T-helper 2 cell treated with Interferon-gamma antibody and Interleukin-4, amounts not matched to agents 5 μg/mL and 100 μg/mL, for 36 hours (primary cell): Measurements from ENCODE around the gene MCM10.

Source experiments
- DNase-seq: peaks from one replicate; pipeline ENCODE4 v3.0.0; 2021; ENCODE audit warnings: low spot score
- H3K27ac Mint-ChIP-seq: one replicate; pipeline ENCODE4 v1.8.0; 2021; ENCODE audit warnings: mild to moderate bottlenecking, mixed read lengths
- H3K27me3 Mint-ChIP-seq: one replicate; pipeline ENCODE4 v1.8.0; 2021; ENCODE audit warnings: low read depth, mixed read lengths
- H3K36me3 Mint-ChIP-seq: one replicate; pipeline ENCODE4 v1.8.0; 2021; ENCODE audit warnings: low read depth, mixed read lengths
- H3K4me1 Mint-ChIP-seq: one replicate; pipeline ENCODE4 v1.8.0; 2021; ENCODE audit warnings: low read depth, mixed read lengths
- H3K4me3 Mint-ChIP-seq: one replicate; pipeline ENCODE4 v1.8.0; 2022; ENCODE audit warnings: mild to moderate bottlenecking, moderate library complexity, mixed read lengths
- H3K9me3 Mint-ChIP-seq: one replicate; pipeline ENCODE4 v1.8.0; 2021; ENCODE audit warnings: mixed read lengths

Gene MCM10

GRCh38 chr10:13160934-13161856 is at the start of gene MCM10:
Gene MCM10, plus strand, starts transcription at chr10:13161558. Its CDS starts 2,645 bp downstream, at chr10:13164203.
- H3K4me1 Mint-ChIP-seq: peaks cover 32% of the 10 kb centered on the region
- H3K4me3 Mint-ChIP-seq: peak within 1 kb of the TSS; percentile 85
- H3K27me3 Mint-ChIP-seq: no peaks in the 10 kb centered on the region
- no peaks in the 10 kb centered on the region for H3K9me3 Mint-ChIP-seq
- H3K27ac Mint-ChIP-seq: peak within 1 kb of the TSS; percentile 77
- DNase-seq: peak; percentile 98
- H3K36me3 Mint-ChIP-seq: peaks cover 29% of the 10 kb centered on the region

- H3K9me3 Mint-ChIP-seq: no peaks in the 10 kb centered on the region
- no peaks in the 10 kb centered on the region for H3K27me3 Mint-ChIP-seq
- H3K4me3 Mint-ChIP-seq: no peak overlapping the region
- DNase-seq: no peak
- peaks cover 67% of the 10 kb centered on the region for H3K36me3 Mint-ChIP-seq
- H3K27ac Mint-ChIP-seq: no peak overlapping the region
- H3K4me1 Mint-ChIP-seq: peaks cover 32% of the 10 kb centered on the region
Observed at GRCh38 chr10:13113544-13113943, 47.8 kb upstream of the MCM10 start.

DNA sequence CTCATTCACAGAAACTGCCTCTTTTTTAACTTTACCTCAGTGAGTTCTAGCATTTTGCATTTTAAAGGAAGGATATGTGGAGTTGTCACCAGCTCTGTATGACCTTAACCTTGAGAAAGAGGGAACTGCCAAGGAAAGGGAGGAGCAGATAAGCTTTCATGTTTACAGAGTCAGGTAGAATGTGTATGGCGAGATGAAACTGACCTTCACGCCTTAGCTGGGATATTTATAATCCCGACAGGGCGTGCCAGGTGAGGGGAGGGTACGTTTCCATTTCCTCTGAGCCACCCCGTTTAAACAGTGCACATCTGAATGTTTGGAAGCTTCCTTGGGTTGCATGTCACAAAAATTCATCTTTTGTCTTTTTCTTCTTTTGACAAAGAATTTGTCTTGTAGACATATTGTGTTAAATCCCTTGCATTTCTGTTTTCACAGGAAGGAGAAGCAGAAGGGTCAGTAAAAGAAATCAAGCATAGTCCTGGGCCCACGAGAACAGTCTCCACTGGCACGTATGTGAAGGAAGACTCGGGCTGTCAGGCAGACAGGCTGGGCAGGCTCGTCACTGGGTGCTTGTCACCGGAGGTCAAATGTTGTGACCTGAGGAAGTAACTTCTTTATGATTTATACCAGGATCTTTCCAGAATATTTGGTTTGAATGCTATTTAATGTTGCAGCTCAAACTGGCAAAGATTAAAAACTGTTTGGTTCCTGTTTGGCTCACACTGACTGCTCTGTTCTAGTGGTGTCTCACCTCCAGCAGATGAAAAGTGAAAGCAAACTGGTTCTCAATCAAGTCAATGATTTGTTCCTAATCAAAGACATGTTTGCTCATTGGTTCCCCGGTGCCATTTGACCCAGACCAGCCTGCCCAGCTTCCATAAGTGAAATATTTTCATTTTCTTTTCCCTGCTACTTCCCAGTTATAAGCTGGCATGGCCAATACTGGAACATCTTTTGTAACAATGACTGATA is 45.2 kb upstream of the MCM10 start:
- Mint-ChIP-seq H3K9me3 (no peaks in the 10 kb centered on the region), H3K36me3 (peaks cover 65% of the 10 kb centered on the region), H3K27ac (peak overlapping the region; percentile 75), H3K4me1 (peaks cover 23% of the 10 kb centered on the region), H3K4me3 (peak overlapping the region; percentile 47), H3K27me3 (no peaks in the 10 kb centered on the region)
- DNase-seq: no peak

DNA sequence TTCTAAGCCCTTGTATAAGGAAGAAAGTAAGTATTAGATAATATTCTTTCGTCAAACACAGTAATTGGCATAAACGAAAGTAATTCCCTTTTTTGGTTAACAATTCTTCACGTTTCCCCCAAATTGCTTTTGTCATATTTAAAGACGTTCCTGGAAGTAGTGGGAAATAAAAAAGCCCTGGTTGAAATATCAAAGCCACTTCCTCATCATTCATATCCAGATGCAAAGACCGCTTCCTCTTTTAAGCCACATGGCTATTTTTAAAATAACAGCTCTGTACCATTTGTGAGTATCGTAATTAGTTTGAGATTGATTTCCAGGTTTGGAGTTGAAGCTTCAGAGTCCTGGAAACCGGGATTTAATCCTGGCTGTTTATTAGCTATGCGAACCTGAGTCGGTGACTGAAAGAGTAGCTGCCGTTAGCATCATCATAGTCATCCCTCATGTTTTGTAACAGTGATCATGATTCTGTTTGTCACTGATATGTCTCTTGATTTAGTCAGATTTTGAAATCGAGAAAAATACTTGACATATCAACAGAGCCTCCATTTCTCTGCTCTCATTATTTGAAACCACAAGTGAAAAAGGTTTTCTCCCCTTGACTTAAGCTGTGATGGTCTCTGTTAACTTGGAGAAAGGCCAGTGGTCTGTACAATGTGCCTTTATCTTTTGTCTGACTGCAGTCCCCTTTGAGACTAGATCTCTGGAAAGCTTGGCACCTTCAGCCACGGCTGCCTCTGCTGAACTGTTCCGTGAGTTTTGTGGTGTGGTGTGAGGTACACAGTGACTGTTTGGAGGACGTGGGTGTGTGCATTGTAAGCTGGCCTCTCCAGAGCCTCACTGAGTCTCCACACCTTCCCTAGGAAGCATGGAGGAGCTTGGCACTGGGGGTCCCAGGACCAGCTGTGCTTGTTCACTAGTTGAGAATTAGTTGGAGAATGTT is 43.2 kb upstream of the MCM10 start:
- DNase-seq: no peak
- H3K4me3 Mint-ChIP-seq: no peak overlapping the region

GRCh38 chr10:13118784-13119410 is 42.5 kb upstream of the MCM10 start:
- H3K36me3 Mint-ChIP-seq: peaks cover 77% of the 10 kb centered on the region
- H3K4me1 Mint-ChIP-seq: peaks cover 23% of the 10 kb centered on the region
- H3K4me3 Mint-ChIP-seq: no peak overlapping the region
- peak overlapping the region; percentile 53 for H3K27ac Mint-ChIP-seq
- DNase-seq: no peak
- no peaks in the 10 kb centered on the region for H3K27me3 Mint-ChIP-seq
- H3K9me3 Mint-ChIP-seq: no peaks in the 10 kb centered on the region

More for the DNA sequence above, 43.2 kb upstream of the MCM10 start:
- H3K27ac Mint-ChIP-seq: peak overlapping the region; percentile 45
- peaks cover 23% of the 10 kb centered on the region for H3K4me1 Mint-ChIP-seq
- no peaks in the 10 kb centered on the region for H3K27me3 Mint-ChIP-seq
- H3K36me3 Mint-ChIP-seq: peaks cover 74% of the 10 kb centered on the region
- no peaks in the 10 kb centered on the region for H3K9me3 Mint-ChIP-seq

- Mint-ChIP-seq H3K9me3 (no peaks in the 10 kb centered on the region), H3K27ac (no peak overlapping the region), H3K4me3 (no peak overlapping the region), H3K36me3 (peaks cover 82% of the 10 kb centered on the region), H3K4me1 (peaks cover 17% of the 10 kb centered on the region), H3K27me3 (no peaks in the 10 kb centered on the region)
- DNase-seq: no peak
Observed at GRCh38 chr10:13120786-13121499, 40.4 kb upstream of the MCM10 start.

DNA sequence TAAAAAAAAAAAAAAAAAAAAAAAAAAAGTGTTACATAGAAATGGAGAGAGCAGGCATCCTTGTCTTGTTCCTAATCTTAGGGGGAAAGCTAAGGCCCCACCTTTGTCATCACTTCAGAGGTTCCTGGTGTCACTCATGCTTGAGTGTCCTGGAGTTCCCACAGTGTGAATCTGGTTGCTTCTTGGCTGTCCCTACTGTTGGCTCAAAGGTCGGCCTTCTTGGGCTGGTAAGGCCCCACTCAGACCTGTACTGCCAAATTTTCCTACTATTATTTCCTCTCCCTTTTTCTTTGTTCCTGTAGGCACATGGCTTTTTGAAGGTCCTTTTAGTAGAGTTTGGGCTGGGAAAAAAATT is 39.9 kb upstream of the MCM10 start:
- no peaks in the 10 kb centered on the region for H3K9me3 Mint-ChIP-seq
- no peak overlapping the region for H3K27ac Mint-ChIP-seq
- no peak for DNase-seq
- no peaks in the 10 kb centered on the region for H3K27me3 Mint-ChIP-seq
- H3K4me3 Mint-ChIP-seq: no peak overlapping the region
- peaks cover 78% of the 10 kb centered on the region for H3K36me3 Mint-ChIP-seq
- H3K4me1 Mint-ChIP-seq: peaks cover 12% of the 10 kb centered on the region

DNA sequence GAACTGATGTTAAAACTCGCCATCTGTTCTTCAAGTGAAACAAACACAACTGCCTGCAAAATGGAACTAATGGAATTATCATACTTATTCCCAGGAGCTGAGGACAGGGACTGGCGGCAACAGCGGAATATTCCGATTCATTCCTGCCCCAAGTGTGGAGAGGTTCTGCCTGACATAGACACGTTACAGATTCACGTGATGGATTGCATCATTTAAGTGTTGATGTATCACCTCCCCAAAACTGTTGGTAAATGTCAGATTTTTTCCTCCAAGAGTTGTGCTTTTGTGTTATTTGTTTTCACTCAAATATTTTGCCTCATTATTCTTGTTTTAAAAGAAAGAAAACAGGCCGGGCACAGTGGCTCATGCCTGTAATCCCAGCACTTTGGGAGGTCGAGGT is 24.7 kb upstream of the MCM10 start:
- no peaks in the 10 kb centered on the region for H3K9me3 Mint-ChIP-seq
- no peaks in the 10 kb centered on the region for H3K27me3 Mint-ChIP-seq
- no peak overlapping the region for H3K27ac Mint-ChIP-seq
- DNase-seq: no peak
- H3K36me3 Mint-ChIP-seq: peaks cover 51% of the 10 kb centered on the region
- H3K4me1 Mint-ChIP-seq: no peaks in the 10 kb centered on the region
- H3K4me3 Mint-ChIP-seq: no peak overlapping the region

DNA sequence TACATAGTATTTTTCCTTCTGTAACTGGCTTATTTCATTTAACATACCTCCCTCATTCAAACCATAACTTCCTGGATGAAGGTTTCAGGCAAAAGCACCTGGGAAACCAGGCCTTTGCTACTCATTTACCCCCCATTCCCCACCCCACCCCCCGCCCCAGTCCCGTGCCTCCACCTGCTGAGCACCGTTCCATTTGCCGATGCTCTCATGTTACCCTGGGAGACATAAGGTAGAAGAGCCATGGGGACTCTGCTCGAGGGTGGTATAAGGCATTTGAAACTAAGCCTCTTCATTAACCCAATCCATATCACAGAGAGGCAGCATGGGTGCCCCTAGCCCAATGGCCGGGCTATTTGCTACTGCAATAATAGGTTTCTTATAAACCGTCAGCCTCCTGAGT is 22.2 kb upstream of the MCM10 start:
- Mint-ChIP-seq H3K9me3 (peaks cover under 1% of the 10 kb centered on the region), H3K27me3 (no peaks in the 10 kb centered on the region), H3K27ac (peak overlapping the region; percentile 45), H3K36me3 (peaks cover 49% of the 10 kb centered on the region), H3K4me1 (no peaks in the 10 kb centered on the region), H3K4me3 (no peak overlapping the region)
- no peak for DNase-seq

GRCh38 chr10:13139676-13140075 is 21.7 kb upstream of the MCM10 start:
- Mint-ChIP-seq H3K4me3 (no peak overlapping the region), H3K27me3 (no peaks in the 10 kb centered on the region), H3K27ac (no peak overlapping the region), H3K4me1 (no peaks in the 10 kb centered on the region), H3K36me3 (peaks cover 53% of the 10 kb centered on the region), H3K9me3 (peaks cover 6% of the 10 kb centered on the region)
- DNase-seq: no peak

- H3K36me3 Mint-ChIP-seq: peaks cover 50% of the 10 kb centered on the region
- H3K27ac Mint-ChIP-seq: no peak overlapping the region
- peaks cover 14% of the 10 kb centered on the region for H3K9me3 Mint-ChIP-seq
- no peak overlapping the region for H3K4me3 Mint-ChIP-seq
- DNase-seq: no peak
- H3K4me1 Mint-ChIP-seq: no peaks in the 10 kb centered on the region
- H3K27me3 Mint-ChIP-seq: no peaks in the 10 kb centered on the region
Observed at GRCh38 chr10:13140627-13141190, 20.6 kb upstream of the MCM10 start.

DNA sequence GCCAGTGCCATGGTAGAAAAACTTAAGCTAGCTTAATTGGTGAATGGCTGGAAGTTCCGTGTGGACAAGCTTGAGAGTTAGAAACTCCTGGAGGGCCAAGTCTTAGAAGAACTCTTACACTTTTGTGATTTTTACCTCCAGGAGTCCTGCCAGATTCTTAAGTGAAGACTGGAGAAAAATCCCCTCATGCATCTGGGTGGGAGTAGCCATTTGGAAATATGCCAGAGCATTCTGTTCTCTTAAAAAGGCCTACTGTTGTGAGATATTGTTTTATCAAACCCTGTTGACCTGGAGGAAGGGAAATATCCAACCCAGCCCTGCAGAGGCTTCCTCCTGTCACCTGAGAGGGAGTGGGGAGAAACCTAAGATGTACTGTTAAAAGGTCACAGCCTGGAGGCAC is 17.6 kb upstream of the MCM10 start:
- no peak overlapping the region for H3K4me3 Mint-ChIP-seq
- H3K9me3 Mint-ChIP-seq: peaks cover 21% of the 10 kb centered on the region
- peaks cover 7% of the 10 kb centered on the region for H3K4me1 Mint-ChIP-seq
- H3K36me3 Mint-ChIP-seq: peaks cover 49% of the 10 kb centered on the region
- H3K27me3 Mint-ChIP-seq: no peaks in the 10 kb centered on the region
- no peak overlapping the region for H3K27ac Mint-ChIP-seq
- no peak for DNase-seq
